Measurements from ENCODE around the gene RAD51B. TPM values are rescaled to one million over a fixed set of nuclear protein-coding genes. Genes with fewer than 3 reads are reported as not detected.

RAD51B gene
- total and polyA plus RNA-seq, 2 of the 13 experiments (the other 11 are each of a cell fraction or from before 2014, with no cell fraction given), result 7.0 to 9.5 TPM

GRCh38 chr14:68744613-68745012 lies 925.0 kb downstream of the RAD51B start:
- Histone ChIP-seq H3K4me1 (ENCODE audit: insufficient read depth, low read length) (peaks cover 37% of the 10 kb centered on the region), H3K4me2 (ENCODE audit: low read depth, low read length) (no peak overlapping the region), H3K36me3 (replicated peaks in 1 of 2; ENCODE audit: control insufficient read depth in 1 of 2, insufficient read depth in 2 of 2, low read length in 2 of 2) (no peaks in the 10 kb centered on the region), H3K27me3 (ENCODE audit: control insufficient read depth in 1 of 2, insufficient read depth in 2 of 2, low read length in 2 of 2) (no peaks in the 10 kb centered on the region), H3K9ac (ENCODE audit: insufficient read depth, low read depth, low read length) (no peak overlapping the region), H3K4me3 (replicated peaks in 1 of 3; ENCODE audit: insufficient read depth in 1 of 3, low read depth in 2 of 3, low read length in 3 of 3) (no peak overlapping the region), H3K27ac (ENCODE audit: extremely low read length, insufficient read depth, low read length) (no peak overlapping the region), H3K9me3 (ENCODE audit: low read length) (peaks cover 5% of the 10 kb centered on the region; the same call in 1 of the 2 replicates), H3K79me2 (ENCODE audit: insufficient read depth, low read length) (no peaks in the 10 kb centered on the region), H2AFZ (ENCODE audit: low read length) (no peak overlapping the region), H4K20me1 (ENCODE audit: insufficient read depth, low read length) (no peaks in the 10 kb centered on the region)
- FAIRE-seq (no peak), ATAC-seq (no peak), DNase-seq (ENCODE audit: low spot score) (no peak)
- 71% methylated on average over 12 of the region's 12 CpGs for WGBS (ENCODE audit: low lambda C conversion rate)
- ChIA-PET CTCF (ENCODE audit: low intra/inter-chr PET ratio, low total read pairs) (no interaction called here), POLR2A (no interaction called here)
- in situ Hi-C loops (cut with HindIII; ENCODE audit: extremely low pct_ligation_motif_present, low pct_unique_long_range_greater_than_20kb), result no loop called here
- TF ChIP-seq PTBP1 (IDR thresholded peaks at IDR 0.05; ENCODE audit: low read depth, low read length, poor library complexity, severe bottlenecking) (no peak), KMT2A (CRISPR knock-in tag; IDR thresholded peaks at IDR 0.05) (no peak), NCOA2 (CRISPR knock-in tag; IDR thresholded peaks at IDR 0.05) (no peak), GPN1 (CRISPR knock-in tag; IDR thresholded peaks at IDR 0.05; ENCODE audit: borderline replicate concordance) (no peak), ASH2L (IDR thresholded peaks at IDR 0.05; ENCODE audit: insufficient read length, low read depth, low read length) (no peak), REXO4 (CRISPR knock-in tag; IDR thresholded peaks at IDR 0.05; ENCODE audit: borderline replicate concordance) (no peak), ZSCAN22 (CRISPR knock-in tag; IDR thresholded peaks at IDR 0.05) (no peak), THYN1 (CRISPR knock-in tag; IDR thresholded peaks at IDR 0.05; ENCODE audit: borderline replicate concordance, low read depth) (no peak), ZNF180 (CRISPR knock-in tag; IDR thresholded peaks at IDR 0.05; ENCODE audit: borderline replicate concordance, low read depth) (no peak), THAP11 (CRISPR knock-in tag; IDR thresholded peaks at IDR 0.05) (no peak), DDIT3 (CRISPR knock-in tag; IDR thresholded peaks at IDR 0.05) (no peak), ZNF101 (CRISPR knock-in tag; IDR thresholded peaks at IDR 0.05; ENCODE audit: borderline replicate concordance, low read depth) (no peak), ZNF138 (CRISPR knock-in tag; IDR thresholded peaks at IDR 0.05; ENCODE audit: low read depth) (no peak), BHLHE40 (IDR thresholded peaks at IDR 0.05; ENCODE audit: low read length) (no peak)
- intact Hi-C loops (cut with micrococcal nuclease; ENCODE audit: unreplicated experiment), result no loop called here
- BruUV-seq (replicated peaks), result no TSS peak

Data from HepG2 (cell line).